HG02870 (cell line): ENCODE measurements around the gene SLC22A5.

Experiments
- ATAC-seq: cut with Tn5 transposase; IDR thresholded peaks from one replicate; pipeline ENCODE4 v1.9.1; 2021; ENCODE audit warnings: mild to moderate bottlenecking, moderate library complexity; ENCODE audit not compliant: unreplicated experiment

Gene SLC22A5

DNA sequence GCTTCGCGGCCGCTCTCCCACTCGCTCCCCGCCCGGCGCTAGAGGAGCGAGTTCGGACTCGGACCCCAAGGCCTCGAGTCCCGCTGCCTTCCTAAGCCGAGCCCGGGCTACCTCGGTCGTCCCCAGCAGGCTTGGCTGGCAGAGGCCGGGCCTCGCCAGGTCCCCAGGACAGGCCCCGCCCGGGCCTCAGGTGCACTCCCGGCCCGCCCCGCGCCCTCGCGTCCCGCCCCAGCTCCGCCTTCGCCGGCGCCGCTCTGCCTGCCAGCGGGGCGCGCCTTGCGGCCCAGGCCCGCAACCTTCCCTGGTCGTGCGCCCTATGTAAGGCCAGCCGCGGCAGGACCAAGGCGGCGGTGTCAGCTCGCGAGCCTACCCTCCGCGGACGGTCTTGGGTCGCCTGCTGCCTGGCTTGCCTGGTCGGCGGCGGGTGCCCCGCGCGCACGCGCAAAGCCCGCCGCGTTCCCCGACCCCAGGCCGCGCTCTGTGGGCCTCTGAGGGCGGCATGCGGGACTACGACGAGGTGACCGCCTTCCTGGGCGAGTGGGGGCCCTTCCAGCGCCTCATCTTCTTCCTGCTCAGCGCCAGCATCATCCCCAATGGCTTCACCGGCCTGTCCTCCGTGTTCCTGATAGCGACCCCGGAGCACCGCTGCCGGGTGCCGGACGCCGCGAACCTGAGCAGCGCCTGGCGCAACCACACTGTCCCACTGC is at the start of gene SLC22A5:
SLC22A5 (plus strand) TSS at position 237 of the 707 bp plus-strand sequence; CDS start at position 500, 263 bp downstream.
- peak; percentile 85 for ATAC-seq

DNA sequence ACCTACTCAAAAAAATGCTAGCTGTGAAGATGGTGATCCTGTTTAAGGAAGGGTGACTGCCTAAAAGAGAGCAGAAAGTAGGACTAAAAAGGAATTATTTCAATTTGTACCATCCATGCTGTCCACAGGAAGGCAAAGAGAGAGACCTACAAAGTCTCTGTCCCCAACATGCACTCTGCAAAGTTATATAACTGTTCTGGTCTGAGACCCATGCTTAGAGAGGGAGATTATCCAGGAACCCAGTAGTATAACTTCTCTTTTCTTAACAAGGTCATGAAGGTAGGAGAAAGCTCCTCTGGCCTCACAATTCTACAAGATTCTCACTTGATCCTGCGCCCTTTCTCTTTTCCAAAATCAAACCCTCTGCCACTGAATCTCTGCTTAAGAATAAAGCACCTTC is 49.5 kb upstream of the SLC22A5 start:
- ATAC-seq, result no peak

DNA sequence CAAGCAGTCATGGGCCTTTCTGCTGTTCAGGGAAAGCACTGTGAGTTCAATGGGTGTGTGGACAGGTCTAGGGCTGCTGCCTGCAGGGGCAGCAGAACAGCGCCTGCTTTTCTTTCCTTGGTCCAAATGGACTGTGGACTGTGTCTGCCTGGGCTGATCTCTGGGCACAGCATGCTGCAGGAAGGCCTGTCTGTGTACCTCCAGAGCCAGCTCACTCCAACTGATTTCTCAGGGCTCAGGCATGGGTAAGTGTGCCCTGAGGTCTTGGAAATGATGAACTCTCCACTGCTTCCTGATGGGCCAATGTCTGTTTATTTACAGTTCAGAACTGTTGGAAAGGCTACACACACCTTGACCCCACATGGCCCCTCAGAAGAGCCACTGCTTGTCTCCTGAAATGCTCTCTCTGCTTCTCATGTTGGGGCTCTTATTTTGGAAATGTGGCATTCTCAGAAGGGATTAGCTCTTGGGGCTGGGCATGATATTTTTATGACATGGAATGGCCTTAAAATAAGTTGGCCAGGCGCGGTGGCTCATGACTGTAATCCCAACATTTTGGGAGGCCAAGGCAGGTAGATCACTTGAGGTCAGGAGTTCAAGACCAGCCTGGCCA is 48.3 kb upstream of the SLC22A5 start:
- ATAC-seq, result no peak

DNA sequence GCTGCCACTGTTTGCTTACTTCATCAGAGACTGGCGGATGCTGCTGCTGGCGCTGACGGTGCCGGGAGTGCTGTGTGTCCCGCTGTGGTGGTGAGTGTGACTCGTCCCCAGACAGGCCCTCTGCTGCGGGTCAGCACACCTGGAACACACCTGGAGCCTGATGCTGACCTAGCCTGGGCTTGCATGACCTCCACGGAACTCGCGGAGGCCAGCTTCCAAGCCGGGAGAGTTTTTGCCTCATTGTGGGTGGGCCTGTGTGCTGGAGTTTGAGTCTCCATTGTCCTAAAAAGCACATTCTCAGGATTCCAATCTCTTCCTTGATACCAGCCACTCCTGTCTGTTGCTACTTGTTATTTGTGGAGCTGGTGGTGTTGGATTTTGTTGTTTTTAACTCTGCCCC is 47.2 kb upstream of the SLC22A5 start:
- no peak for ATAC-seq

DNA sequence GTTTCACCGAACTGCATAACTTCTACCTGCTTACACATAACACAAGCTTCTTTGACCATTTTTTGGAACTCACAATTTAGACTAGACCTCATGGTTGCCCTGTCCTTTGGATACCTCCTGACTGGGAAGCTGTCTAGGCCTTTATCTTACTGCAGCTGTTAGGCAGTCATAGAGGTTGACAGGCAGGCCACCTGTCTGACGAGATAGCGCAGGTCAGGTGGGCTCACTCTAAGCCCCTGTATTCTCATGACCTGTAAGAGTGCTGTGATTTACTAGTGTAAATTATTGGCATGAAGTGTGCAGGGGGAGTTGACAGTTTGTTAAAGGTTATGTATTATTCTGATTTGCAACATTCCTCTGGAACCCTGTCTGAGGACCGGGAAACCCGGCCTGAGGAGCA is 46.3 kb upstream of the SLC22A5 start:
- ATAC-seq, result no peak

DNA sequence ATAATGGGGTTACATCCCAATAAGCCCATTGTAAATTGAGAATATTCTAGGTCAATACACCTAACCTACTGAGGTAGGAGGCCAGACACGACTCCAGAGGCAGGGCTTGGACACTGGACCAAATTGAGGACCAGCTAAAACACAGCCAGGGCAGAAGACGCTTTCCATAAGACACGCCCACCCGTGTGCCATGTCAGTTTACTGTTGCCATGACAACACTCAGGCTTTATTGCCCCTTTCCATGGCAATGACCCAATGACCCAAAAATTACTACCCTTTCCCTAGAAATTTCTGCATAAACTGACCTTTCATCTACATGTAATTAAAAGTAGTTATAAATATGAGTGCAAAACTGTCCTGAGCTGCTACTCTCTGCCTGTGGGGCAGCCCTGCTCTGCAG is 43.8 kb upstream of the SLC22A5 start:
- no peak for ATAC-seq

DNA sequence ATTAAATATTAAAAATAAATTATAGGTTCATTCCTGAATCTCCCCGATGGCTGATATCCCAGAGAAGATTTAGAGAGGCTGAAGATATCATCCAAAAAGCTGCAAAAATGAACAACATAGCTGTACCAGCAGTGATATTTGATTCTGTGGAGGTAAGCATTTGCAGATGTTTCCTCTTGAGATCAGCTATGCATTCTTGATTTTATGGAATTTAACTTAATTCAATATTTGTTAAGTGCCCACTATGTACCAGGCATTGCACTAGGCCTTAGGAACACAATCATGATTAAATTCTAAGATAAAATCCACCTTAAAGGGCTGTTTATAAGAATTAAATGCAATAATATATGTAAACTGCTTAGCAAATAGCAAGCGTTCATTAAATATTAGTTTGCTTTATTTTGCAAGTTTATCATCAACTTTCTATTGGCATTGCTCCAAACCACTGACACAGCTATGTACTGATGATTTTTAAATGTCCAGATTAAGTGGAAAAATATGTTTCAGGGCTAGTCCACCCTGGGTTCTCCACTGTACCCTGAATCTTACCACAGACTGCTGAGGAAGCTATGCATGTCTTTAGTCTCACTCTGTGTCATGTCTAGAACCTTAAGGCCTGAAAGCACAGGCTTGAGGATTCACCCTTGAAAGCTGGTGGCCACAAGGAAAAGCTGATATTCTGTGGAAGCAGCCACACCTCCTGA is 42.1 kb upstream of the SLC22A5 start:
- ATAC-seq, result no peak

DNA sequence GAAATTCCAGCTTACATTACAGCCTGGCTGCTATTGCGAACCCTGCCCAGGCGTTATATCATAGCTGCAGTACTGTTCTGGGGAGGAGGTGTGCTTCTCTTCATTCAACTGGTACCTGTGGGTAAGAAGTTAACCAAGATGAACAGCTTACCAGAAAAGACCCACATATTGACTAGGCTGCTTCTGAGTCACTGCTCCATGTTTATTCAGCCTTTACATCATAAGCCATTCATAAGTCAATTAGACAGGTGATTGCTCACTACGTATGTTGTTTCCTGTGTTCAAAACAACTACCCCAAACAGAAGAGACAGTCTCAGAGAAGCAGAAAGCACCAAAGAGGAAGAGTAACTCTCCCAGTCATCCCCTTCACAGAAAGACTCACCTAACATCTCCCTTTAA is 34.7 kb upstream of the SLC22A5 start:
- ATAC-seq, result no peak

DNA sequence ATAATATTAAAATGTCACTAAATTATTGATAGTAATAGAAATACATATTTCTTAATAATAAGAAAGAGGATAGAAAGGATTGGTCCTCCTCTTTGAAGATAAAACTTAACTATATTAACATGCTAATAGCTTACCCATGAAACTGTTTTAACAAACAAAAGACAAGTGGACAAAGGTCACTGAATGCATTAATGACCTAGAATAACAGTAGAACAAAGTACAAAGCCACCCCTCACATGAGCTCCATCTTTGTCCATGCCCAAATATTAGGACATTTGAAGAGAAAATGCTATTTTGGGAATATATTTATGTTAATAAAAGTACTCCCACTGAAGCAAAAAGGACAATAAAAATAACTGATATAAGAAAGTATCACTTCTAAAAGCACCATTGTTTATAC is 34.1 kb upstream of the SLC22A5 start:
- ATAC-seq, result no peak

DNA sequence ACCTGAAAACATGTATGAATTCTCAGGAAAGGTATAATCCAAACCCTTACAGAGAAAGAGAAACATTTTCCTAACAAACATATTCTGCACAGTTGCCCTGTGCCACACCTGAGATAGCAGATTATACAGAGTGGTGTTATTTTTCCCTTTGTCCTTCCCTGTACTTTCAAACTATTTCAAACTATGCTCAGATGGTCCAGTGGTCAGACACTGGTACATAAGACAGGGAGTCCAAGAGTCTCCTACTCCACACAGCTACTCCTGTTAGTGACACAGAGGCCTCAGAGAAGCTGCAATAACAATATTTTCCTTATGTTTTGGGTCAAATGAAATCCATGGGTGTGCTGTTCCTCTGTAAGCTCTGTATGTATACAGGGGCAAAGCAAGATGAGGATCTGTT is 30.0 kb upstream of the SLC22A5 start:
- no peak for ATAC-seq

DNA sequence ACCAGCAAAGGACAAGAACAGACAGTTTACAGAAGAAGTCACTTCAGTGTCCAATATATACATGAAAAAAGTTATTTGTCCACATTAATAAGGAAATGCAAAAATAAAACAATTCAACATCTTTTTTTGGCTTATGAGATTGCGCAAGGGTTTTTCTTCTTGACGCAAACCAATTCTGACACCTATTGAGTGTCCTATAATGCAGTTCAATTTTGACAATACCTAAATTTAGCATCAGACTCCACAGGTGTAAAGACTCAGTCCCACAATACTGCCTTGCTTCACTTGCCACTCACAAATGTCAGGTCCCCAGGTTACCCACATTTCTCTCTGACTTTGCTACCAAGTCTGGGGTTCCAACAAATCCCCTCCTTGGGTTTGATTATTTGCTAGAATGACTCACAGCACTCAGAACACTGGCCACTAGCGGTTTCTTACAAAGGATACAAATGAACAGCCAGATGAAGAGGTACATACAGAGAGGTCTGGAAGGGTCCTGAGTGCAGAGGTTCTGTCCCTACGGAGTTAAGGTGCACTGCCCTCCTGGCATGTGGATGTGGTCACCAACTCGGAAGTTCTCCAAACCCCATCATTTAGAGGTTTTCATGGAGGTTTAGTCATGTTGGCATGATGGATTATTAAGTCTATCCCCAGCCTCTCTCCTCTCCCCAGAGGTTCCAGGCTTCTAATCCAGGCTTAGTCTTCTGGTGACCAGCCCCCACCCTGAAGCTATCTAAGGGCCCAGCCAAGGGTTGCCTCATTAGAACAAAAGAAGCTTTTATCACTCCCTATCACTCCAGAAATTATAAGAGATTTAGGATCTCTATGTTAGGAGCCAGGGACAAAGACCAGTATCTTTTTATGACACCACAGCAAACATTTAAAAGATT is 27.0 kb upstream of the SLC22A5 start:
- no peak for ATAC-seq

DNA sequence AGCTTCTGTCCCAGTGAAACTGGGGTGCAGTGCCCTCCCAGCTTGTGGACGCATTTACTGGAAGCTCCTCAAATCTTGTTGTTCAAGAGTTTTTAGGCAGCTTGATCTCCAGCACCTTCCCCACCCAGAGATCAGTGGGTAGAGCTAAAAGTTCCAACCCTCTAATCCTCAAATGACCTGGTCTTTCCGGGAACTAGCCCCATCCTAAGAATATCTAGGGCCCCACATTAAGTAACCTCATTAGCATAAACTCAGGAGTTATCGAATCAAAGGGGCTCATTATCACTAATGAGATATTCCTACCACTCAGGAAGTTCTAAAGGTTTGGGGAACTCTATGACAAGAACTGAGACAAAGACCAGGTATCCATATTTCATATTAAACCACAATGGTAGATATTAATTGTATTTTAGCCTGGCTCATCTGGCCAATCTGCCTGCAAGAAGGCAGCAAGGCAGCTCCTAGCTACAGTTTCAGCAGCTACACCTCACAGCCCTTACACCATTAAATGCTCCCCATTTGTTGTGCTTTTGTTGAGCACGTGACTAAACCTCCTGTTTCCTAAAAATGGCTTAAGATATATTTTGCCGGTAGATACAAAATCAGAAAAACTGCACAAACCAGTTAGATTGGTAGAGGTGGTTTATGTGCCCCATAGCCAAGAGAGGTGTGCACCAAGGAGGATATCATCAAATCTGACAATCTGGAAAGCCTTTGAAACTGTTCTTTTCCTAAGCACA is 24.6 kb upstream of the SLC22A5 start:
- no peak for ATAC-seq

DNA sequence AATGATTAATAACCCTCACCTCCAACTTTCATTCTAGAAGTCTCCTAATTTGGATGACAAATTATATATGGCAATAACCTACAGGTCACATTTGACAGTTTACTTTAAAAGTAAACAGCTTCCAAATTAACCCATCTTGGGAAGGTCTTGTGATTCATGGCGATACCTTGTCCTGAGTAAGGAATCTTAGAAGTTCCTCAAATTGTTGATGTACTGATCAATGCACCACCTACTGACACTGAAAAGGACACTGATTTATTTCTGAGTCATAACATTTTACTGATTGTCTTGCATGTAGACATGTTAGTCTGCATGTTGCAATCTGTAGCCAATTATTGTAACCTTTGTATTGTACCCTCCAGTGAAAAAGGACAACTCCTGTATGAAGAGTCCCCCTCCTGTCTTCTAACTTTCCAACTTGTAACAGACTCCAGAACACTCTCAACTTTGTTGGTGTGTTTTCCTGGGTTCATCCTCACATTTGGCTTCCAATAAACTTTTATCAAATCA is 16.0 kb upstream of the SLC22A5 start:
- ATAC-seq, result no peak

DNA sequence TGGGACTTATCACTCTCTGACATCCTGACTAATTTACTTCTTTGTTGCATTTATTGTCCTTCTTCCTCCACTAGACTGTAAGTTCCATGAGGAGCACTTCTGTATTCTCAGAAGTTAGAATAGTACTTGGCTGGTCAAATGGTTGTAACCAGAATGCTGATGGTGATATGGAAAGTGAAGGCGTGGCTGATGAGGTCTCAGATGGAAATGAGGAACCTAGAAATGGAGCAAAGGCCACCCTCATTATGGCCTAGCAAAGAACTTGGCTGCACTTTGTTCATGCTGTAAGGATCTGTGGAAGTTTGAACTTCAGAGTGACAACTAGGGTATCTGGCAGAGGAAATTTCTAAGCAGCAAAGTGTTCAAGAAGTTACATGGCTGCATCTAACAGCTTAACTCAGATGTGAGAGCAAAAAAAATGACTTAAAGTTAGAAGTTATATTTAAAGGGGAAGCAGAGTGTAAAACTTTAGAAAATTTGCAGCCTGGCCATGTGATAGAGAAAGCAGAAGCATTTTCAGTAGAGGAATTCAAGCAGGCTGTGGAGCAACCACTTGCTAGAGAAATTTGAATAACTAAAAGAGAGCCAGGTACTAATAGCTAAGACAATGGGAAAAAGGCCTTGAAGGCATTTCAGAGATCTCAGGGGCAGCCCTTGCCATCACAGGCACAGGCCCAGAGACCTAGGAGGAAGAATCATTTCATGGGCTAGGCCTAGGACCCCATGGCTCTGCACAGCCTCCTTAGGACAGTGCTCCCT is 14.9 kb upstream of the SLC22A5 start:
- no peak for ATAC-seq

DNA sequence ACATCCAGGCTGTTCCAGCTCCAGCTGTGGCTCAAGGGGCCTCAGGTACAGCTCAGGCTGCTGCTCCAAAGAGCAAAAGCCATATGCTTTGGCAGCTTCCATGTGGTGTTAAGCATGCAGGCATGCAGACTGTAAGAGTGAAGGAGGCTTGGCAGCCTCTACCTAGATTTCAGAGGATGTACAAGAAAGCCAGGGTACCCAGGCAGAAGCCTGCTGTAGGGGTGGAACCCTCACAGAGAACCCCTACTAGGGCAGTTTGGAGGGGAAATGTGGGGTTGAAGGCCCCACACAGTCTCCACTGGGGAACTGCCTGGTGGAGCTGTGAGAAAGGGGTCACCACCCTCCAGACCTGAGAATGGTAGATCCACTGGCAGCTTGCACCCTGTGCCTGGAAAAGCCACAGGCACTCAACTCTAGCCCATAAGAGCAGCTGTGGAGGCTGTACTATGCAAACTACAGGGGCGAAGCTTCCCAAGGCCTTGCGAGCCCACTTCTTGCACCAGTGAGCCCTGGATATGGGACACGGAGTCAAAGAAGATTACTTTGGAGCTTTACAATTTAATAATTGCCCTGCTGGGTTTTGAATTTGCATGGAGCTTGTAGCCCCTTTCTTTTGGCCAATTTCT is 14.3 kb upstream of the SLC22A5 start:
- no peak for ATAC-seq

DNA sequence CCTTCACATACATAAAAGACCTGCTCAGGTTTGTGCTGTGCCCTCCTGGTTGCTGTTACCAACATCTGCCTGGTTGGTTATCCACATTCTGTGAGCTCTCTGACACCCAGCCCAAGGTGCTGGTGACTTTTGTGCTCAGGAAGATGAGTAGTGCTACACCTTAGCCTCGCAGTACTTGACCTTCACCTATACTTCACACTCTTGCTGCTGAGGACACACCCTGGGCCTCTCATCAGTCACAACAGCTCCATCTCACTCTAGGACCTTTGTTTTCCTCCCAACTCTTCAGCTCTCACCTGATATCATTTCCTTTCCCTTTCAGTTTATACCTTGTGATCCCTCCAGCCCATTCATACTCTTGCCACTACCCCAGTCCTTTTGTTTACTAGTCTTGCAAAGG is 10.7 kb upstream of the SLC22A5 start:
- ATAC-seq, result no peak

DNA sequence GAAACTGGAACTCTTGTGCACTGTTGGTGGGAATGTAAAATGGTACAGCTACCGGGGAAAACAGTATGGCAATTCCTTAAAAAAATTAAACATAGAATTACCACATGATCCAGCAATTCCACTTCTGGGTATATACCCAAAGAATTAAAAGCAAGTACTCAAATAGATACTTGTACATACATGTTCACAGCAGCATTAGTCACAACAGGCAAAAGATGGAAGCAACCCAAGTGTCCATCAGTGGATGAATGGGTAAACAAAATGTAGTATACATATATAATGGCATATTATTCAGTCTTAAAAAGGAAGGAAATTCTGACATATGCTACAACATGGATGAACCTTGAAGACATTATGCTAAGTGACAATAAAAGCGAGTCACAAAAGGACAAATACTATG is 7.4 kb upstream of the SLC22A5 start:
- ATAC-seq, result no peak

DNA sequence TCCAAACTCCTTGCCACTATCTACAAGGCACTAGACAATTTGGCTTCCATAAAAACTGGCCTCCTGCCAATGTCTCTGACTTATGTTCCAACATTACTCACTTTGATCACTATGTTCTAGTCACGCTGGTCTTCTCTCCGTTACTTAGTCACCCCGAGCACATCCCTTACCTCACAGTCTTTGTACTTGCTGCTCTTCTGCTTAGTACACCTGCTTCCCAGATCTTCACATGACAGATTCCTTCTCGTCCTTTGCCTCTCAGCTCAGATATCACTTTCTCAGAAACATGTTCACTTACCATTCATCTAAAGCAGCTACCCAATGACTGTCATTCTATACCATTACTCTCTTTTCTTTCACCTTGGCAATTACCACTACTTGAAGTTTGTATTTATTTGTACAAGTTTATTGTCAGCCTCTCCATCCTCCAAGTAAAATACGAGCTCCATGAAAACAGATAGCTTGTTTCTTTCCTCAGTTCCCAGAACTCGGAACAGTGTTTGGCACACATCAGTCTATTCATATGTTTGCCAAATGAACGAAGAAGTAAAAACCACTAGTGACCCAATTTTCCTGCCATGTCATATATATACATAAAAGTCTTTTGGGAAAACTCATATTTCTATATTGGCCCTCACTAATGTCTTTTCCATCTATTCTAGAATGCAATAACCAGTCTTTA is 5.9 kb upstream of the SLC22A5 start:
- ATAC-seq, result no peak

DNA sequence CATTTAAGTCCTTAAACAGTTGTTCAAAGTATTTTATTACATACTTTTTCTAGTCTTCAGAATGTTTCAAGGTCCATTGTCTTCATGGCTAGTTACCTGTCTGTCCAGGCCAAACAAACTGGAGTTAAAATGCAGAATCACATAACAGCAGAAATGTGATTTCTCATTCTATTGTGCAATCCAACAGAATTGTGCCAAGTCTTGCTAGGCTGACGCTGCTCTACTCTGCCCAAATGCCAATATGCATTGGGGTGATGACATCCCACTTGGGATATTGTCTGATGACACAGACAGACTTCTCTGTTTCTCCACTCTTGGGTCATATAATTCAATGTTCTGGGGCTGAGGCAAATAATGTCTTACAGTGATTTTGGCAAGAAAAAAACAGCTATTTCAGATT is 5.2 kb upstream of the SLC22A5 start:
- no peak for ATAC-seq
